Cerebellar cortex (tissue), 1 donor: ENCODE measurements around the gene TBX5.

Experiments used
- DNase-seq: peaks from one replicate; pipeline ENCODE4 v3.0.0-alpha.2; 2015; ENCODE audit warnings: low spot score

Gene TBX5

GRCh38 chr12:114405519-114406271 is at the start of gene TBX5:
TSS of gene TBX5 (minus strand) at chr12:114406144. CDS start at chr12:114403898, 2,246 bp downstream.
- no peak for DNase-seq

- DNase-seq: no peak
These were observed 45.7 kb upstream of the TBX5 start for GRCh38 chr12:114451657-114452056.

GRCh38 chr12:114450515-114451300 is 44.8 kb upstream of the TBX5 start:
- DNase-seq: no peak

- DNase-seq: no peak
These were observed 44.1 kb upstream of the TBX5 start for GRCh38 chr12:114450019-114450418.

GRCh38 chr12:114448618-114448933 is 42.6 kb upstream of the TBX5 start:
- no peak for DNase-seq

- DNase-seq: no peak
These were observed 42.1 kb upstream of the TBX5 start for GRCh38 chr12:114447799-114448617.

GRCh38 chr12:114447274-114447716 is 41.4 kb upstream of the TBX5 start:
- DNase-seq: no peak

- DNase-seq: no peak
These were observed 39.7 kb upstream of the TBX5 start for GRCh38 chr12:114445401-114446323.

GRCh38 chr12:114444422-114445279 is 38.7 kb upstream of the TBX5 start:
- no peak for DNase-seq

- no peak for DNase-seq
These were observed 37.9 kb upstream of the TBX5 start for GRCh38 chr12:114443607-114444421.

- no peak for DNase-seq
These were observed 36.6 kb upstream of the TBX5 start for GRCh38 chr12:114442578-114442977.

- DNase-seq: no peak
These were observed 35.6 kb upstream of the TBX5 start for GRCh38 chr12:114441545-114441944.

GRCh38 chr12:114441039-114441383 is 35.1 kb upstream of the TBX5 start:
- no peak for DNase-seq

- DNase-seq: no peak
These were observed 34.5 kb upstream of the TBX5 start for GRCh38 chr12:114440270-114441038.

GRCh38 chr12:114439817-114440216 is 33.9 kb upstream of the TBX5 start:
- DNase-seq: no peak

GRCh38 chr12:114439261-114439683 is 33.3 kb upstream of the TBX5 start:
- DNase-seq: no peak

- no peak for DNase-seq
These were observed 32.8 kb upstream of the TBX5 start for GRCh38 chr12:114438635-114439256.

GRCh38 chr12:114434341-114434740 is 28.4 kb upstream of the TBX5 start:
- DNase-seq: no peak
